GM12874 (cell line): Measurements from ENCODE around the gene PFN3.

ENCODE experiments used
- CTCF ChIP-seq: IDR thresholded peaks from 2 replicates; pipeline ENCODE4 v1.5.1; 2011; ENCODE audit warnings: low read depth, mild to moderate bottlenecking, control low read depth, low read length, moderate library complexity; ENCODE audit not compliant: insufficient read depth

Gene PFN3

GRCh38 chr5:177353093-177353492 lies 47.4 kb downstream of the PFN3 start:
- no peak for TF ChIP-seq CTCF

- no peak for TF ChIP-seq CTCF
These were observed 48.8 kb downstream of the PFN3 start, which contains the start of gene LMAN2 for GRCh38 chr5:177351392-177352329. TSS of gene LMAN2 (minus strand) at chr5:177351668. CDS start at chr5:177351647, 21 bp downstream.

- no peak for TF ChIP-seq CTCF
These were observed 49.6 kb downstream of the PFN3 start for GRCh38 chr5:177350776-177351391.
